ENCODE measurements around the gene SLC2A9.

DNA sequence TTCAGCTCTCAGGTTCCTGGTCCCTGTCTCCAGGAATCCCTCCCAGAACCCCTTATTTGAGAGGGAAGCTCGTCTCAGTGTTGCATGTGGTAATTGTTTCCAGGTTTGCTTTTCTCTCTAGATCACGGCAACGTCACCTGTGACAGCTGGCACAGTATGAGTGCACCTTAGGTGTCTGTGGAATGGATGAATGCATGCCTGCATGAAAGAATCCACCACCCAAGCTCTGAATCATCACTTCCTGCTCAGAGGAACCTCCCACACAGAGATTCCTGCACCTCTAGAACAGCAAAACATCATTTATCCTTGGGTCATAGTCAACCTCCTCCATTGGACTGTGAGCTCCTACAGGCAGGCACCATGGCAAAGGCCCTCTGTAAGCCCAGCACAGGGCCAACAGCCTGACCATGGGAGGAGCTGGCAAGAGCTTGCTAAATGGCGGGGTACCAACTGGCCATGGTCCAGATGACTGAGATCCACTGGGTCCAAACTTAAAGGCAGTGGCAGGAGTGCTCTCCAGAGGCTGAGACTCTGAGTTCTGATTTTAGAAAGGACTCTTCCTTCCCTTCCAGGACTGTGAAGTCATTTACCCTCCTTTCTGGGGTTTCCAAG lies 116.2 kb downstream of the SLC2A9 start:
- TF ChIP-seq, protein P1, sequence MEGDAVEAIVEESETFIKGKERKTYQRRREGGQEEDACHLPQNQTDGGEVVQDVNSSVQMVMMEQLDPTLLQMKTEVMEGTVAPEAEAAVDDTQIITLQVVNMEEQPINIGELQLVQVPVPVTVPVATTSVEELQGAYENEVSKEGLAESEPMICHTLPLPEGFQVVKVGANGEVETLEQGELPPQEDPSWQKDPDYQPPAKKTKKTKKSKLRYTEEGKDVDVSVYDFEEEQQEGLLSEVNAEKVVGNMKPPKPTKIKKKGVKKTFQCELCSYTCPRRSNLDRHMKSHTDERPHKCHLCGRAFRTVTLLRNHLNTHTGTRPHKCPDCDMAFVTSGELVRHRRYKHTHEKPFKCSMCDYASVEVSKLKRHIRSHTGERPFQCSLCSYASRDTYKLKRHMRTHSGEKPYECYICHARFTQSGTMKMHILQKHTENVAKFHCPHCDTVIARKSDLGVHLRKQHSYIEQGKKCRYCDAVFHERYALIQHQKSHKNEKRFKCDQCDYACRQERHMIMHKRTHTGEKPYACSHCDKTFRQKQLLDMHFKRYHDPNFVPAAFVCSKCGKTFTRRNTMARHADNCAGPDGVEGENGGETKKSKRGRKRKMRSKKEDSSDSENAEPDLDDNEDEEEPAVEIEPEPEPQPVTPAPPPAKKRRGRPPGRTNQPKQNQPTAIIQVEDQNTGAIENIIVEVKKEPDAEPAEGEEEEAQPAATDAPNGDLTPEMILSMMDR (IDR thresholded peaks at IDR 0.05), result no peak
- TF ChIP-seq POLR2A (IDR thresholded peaks at IDR 0.05), result no peak
- TF ChIP-seq POLR2AphosphoS5 (IDR thresholded peaks at IDR 0.05), result no peak
